WERI-Rb-1 (cell line): ENCODE measurements around the gene KDM8.

Experiments used
- DNase-seq: peaks from one replicate; pipeline ENCODE4 v3.0.0-alpha.2; 2020
- H3K27ac ChIP-seq: fragments of 250-450 bp; sonication (Bioruptor Pico); 2 replicates; pipeline ENCODE4 v1.5.1; 2020; ENCODE audit warnings: mild to moderate bottlenecking, moderate library complexity
- H3K27me3 ChIP-seq: fragments of 250-450 bp; sonication (Bioruptor Pico); 2 replicates; pipeline ENCODE4 v1.5.1; 2021; ENCODE audit warnings: mild to moderate bottlenecking, low read depth, moderate library complexity; ENCODE audit not compliant: insufficient read depth, severe bottlenecking
- H3K36me3 ChIP-seq: fragments of 250-450 bp; sonication (Bioruptor Pico); 2 replicates; pipeline ENCODE4 v1.5.1; 2020; ENCODE audit warnings: mild to moderate bottlenecking, moderate library complexity
- H3K4me3 ChIP-seq: 2 replicates; pipeline ENCODE4 v1.5.1; 2011; ENCODE audit warnings: low read depth, mild to moderate bottlenecking, control low read depth, low read length
- H3K9me3 ChIP-seq: fragments of 250-450 bp; sonication (Bioruptor Pico); 2 replicates; pipeline ENCODE4 v1.5.1; 2021; ENCODE audit warnings: mild to moderate bottlenecking, moderate library complexity; ENCODE audit not compliant: severe bottlenecking
- TF ChIP-seq, protein P1 (sequence below): IDR thresholded peaks from 2 replicates; pipeline ENCODE4 v1.5.1; 2011; ENCODE audit warnings: low read depth, mild to moderate bottlenecking, control low read depth, inconsistent platforms, low read length

KDM8 gene

DNA sequence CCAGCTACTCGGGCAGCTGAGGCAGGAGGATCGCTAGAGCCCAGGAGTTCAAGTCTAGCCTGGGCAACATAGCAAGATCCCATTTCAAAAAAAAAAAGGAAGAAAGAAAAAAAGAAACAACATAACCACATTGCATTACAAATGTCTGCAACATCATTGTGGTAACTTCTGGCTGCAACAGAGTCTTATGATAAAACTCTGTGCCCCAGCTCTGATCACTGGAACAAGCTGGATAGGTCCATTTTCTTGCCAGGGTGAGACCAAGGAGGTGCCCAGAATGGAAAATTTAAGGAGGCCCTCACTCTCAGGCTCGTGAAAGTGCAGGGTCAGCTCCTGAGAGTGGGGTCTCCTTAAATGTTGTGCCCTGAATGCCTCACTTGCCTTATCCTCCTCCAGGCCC lies 37.8 kb upstream of the KDM8 start:
- Histone ChIP-seq H3K27ac (no peak overlapping the region), H3K36me3 (no peaks in the 10 kb centered on the region), H3K9me3 (peaks cover 18% of the 10 kb centered on the region), H3K27me3 (no peaks in the 10 kb centered on the region), H3K4me3 (no peak overlapping the region)
- no peak for DNase-seq
- TF ChIP-seq, protein P1, sequence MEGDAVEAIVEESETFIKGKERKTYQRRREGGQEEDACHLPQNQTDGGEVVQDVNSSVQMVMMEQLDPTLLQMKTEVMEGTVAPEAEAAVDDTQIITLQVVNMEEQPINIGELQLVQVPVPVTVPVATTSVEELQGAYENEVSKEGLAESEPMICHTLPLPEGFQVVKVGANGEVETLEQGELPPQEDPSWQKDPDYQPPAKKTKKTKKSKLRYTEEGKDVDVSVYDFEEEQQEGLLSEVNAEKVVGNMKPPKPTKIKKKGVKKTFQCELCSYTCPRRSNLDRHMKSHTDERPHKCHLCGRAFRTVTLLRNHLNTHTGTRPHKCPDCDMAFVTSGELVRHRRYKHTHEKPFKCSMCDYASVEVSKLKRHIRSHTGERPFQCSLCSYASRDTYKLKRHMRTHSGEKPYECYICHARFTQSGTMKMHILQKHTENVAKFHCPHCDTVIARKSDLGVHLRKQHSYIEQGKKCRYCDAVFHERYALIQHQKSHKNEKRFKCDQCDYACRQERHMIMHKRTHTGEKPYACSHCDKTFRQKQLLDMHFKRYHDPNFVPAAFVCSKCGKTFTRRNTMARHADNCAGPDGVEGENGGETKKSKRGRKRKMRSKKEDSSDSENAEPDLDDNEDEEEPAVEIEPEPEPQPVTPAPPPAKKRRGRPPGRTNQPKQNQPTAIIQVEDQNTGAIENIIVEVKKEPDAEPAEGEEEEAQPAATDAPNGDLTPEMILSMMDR, result no peak

- no peak overlapping the region for H3K27ac ChIP-seq
- peaks cover 8% of the 10 kb centered on the region for H3K9me3 ChIP-seq
- H3K27me3 ChIP-seq, result no peaks in the 10 kb centered on the region
- TF ChIP-seq, protein P1, result no peak
- no peak for DNase-seq
- no peaks in the 10 kb centered on the region for H3K36me3 ChIP-seq
- no peak overlapping the region for H3K4me3 ChIP-seq
Measured at GRCh38 chr16:27168790-27169189, 34.5 kb upstream of the KDM8 start.

GRCh38 chr16:27169511-27170071 lies 33.7 kb upstream of the KDM8 start:
- H3K36me3 ChIP-seq, result no peaks in the 10 kb centered on the region
- H3K4me3 ChIP-seq, result no peak overlapping the region
- peaks cover 4% of the 10 kb centered on the region for H3K9me3 ChIP-seq
- TF ChIP-seq, protein P1, result peak; percentile 42; the same call in 1 of the 2 replicates
- no peak overlapping the region for H3K27ac ChIP-seq
- no peak for DNase-seq
- H3K27me3 ChIP-seq, result no peaks in the 10 kb centered on the region

GRCh38 chr16:27171584-27171983 lies 31.7 kb upstream of the KDM8 start:
- H3K27ac ChIP-seq, result no peak overlapping the region
- no peak overlapping the region for H3K4me3 ChIP-seq
- H3K36me3 ChIP-seq, result no peaks in the 10 kb centered on the region
- TF ChIP-seq, protein P1, result no peak
- peaks cover 4% of the 10 kb centered on the region for H3K9me3 ChIP-seq
- no peaks in the 10 kb centered on the region for H3K27me3 ChIP-seq
- no peak for DNase-seq

DNA sequence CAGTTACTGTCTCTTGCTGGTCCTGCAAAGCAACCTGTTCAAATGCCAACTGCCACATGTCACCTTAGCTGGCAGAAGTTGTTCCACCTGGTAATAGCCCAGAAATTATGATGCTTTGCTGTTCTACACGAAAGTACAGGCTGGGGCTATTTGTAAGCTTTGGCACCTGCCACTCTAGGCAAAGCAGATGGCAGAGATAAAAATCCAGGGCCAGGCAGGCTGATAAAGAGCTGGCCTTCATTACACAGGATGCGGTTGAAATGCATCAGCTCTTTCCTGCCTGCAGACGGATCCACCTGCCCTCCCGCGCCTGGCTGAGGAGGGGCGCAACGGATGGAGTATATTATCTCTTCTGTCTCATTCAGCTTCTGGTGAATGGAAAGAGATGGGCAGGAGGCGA lies 29.3 kb upstream of the KDM8 start:
- H3K9me3 ChIP-seq, result peaks cover 4% of the 10 kb centered on the region
- TF ChIP-seq, protein P1, result no peak
- no peaks in the 10 kb centered on the region for H3K27me3 ChIP-seq
- H3K27ac ChIP-seq, result no peak overlapping the region
- no peak for DNase-seq
- no peak overlapping the region for H3K4me3 ChIP-seq
- H3K36me3 ChIP-seq, result no peaks in the 10 kb centered on the region

DNA sequence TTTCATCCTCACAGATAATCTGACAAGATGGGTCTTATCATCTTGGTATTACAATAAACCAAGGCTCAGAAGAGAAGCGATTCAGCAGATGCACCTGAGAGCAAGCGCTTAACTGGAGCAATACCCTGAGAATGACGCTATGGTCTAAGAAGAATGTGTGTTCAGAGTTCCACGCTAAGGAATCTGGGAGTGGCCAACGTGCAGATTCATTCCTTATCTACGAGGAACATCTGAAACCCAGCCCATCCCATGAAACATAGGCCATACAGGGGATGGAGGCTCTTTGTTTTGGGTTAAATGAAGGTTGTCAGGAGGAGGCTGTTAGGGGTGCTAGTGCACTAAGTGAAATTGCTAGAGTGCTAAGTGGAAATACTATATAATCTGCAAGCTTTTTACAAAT lies 28.5 kb upstream of the KDM8 start:
- no peak overlapping the region for H3K27ac ChIP-seq
- no peak for DNase-seq
- TF ChIP-seq, protein P1, result no peak
- no peaks in the 10 kb centered on the region for H3K36me3 ChIP-seq
- no peak overlapping the region for H3K4me3 ChIP-seq
- H3K9me3 ChIP-seq, result peaks cover 4% of the 10 kb centered on the region
- no peaks in the 10 kb centered on the region for H3K27me3 ChIP-seq
